Skeletal muscle satellite cell (primary cell): ENCODE results near the gene PPM1E.
"Not testable (repeated sequence)": the region's sequence is repeated elsewhere in the genome, so short reads cannot be mapped to it uniquely, and the experiment has no call there.

ENCODE experiments used
- H3K27me3 ChIP-seq: 2 replicates; pipeline ENCODE4 v1.7.0; 2013; ENCODE audit warnings: low read length; ENCODE audit not compliant: control insufficient read depth, insufficient read depth
- H3K36me3 ChIP-seq: 2 replicates; pipeline ENCODE4 v1.7.0; 2013; ENCODE audit warnings: mild to moderate bottlenecking, control low read depth, low read length; ENCODE audit not compliant: insufficient read depth
- H3K4me1 ChIP-seq: 2 replicates; pipeline ENCODE4 v1.7.0; 2013; ENCODE audit warnings: low read length; ENCODE audit not compliant: control insufficient read depth, insufficient read depth
- H3K4me2 ChIP-seq: 2 replicates; pipeline ENCODE4 v1.7.0; 2013; ENCODE audit warnings: mild to moderate bottlenecking, low read length
- H3K4me3 ChIP-seq: 2 replicates; pipeline ENCODE4 v1.7.0; 2013; ENCODE audit warnings: low read length
- H3K9ac ChIP-seq: 2 replicates; pipeline ENCODE4 v1.7.0; 2013; ENCODE audit warnings: mild to moderate bottlenecking, low read depth, low read length, moderate library complexity
- H3K9me3 ChIP-seq: replicated peaks from 2 replicates; pipeline ENCODE4 v1.7.0; 2013; ENCODE audit warnings: mild to moderate bottlenecking, control low read depth, low read length

The PPM1E gene

GRCh38 chr17:58913971-58914769, 158.5 kb downstream of the PPM1E start:
- Histone ChIP-seq H3K36me3 (no peaks in the 10 kb centered on the region), H3K9me3 (peaks cover 8% of the 10 kb centered on the region), H3K27me3 (no peaks in the 10 kb centered on the region), H3K4me3 (no peak overlapping the region), H3K9ac (no peak overlapping the region), H3K4me2 (no peak overlapping the region), H3K4me1 (no peaks in the 10 kb centered on the region)

- Histone ChIP-seq H3K4me2 (no peak overlapping the region), H3K4me3 (no peak overlapping the region), H3K9ac (no peak overlapping the region), H3K9me3 (peaks cover 1% of the 10 kb centered on the region), H3K4me1 (no peaks in the 10 kb centered on the region), H3K36me3 (no peaks in the 10 kb centered on the region), H3K27me3 (peaks cover 15% of the 10 kb centered on the region)
Measured at GRCh38 chr17:58917228-58917627, 161.6 kb downstream of the PPM1E start.

- no peak overlapping the region for H3K9ac ChIP-seq
- no peaks in the 10 kb centered on the region for H3K9me3 ChIP-seq
- H3K4me1 ChIP-seq, result no peaks in the 10 kb centered on the region
- H3K27me3 ChIP-seq, result peaks cover 15% of the 10 kb centered on the region
- no peak overlapping the region for H3K4me3 ChIP-seq
- H3K36me3 ChIP-seq, result no peaks in the 10 kb centered on the region
- no peak overlapping the region for H3K4me2 ChIP-seq
Measured at GRCh38 chr17:58918072-58918471, 162.4 kb downstream of the PPM1E start.

- Histone ChIP-seq H3K36me3 (no peaks in the 10 kb centered on the region), H3K9ac (no peak overlapping the region)
Measured at GRCh38 chr17:58918884-58919283, 163.2 kb downstream of the PPM1E start.

GRCh38 chr17:58920773-58921172, 165.1 kb downstream of the PPM1E start:
- H3K36me3 ChIP-seq, result no peaks in the 10 kb centered on the region

More at GRCh38 chr17:58918884-58919283, 163.2 kb downstream of the PPM1E start:
- Histone ChIP-seq H3K27me3 (peaks cover 15% of the 10 kb centered on the region), H3K9me3 (no peaks in the 10 kb centered on the region), H3K4me2 (no peak overlapping the region), H3K4me3 (no peak overlapping the region), H3K4me1 (no peaks in the 10 kb centered on the region)

GRCh38 chr17:58932956-58933355, 177.3 kb downstream of the PPM1E start:
- no peak overlapping the region for H3K4me2 ChIP-seq
- H3K4me3 ChIP-seq, result no peak overlapping the region
- H3K4me1 ChIP-seq, result no peaks in the 10 kb centered on the region
- H3K27me3 ChIP-seq, result no peaks in the 10 kb centered on the region
- no peak overlapping the region for H3K9ac ChIP-seq
- H3K9me3 ChIP-seq, result no peaks in the 10 kb centered on the region
- H3K36me3 ChIP-seq, result no peaks in the 10 kb centered on the region

More at GRCh38 chr17:58920773-58921172, 165.1 kb downstream of the PPM1E start:
- peaks cover 15% of the 10 kb centered on the region for H3K27me3 ChIP-seq
- no peaks in the 10 kb centered on the region for H3K9me3 ChIP-seq
- H3K4me3 ChIP-seq, result no peak overlapping the region
- H3K9ac ChIP-seq, result no peak overlapping the region
- no peaks in the 10 kb centered on the region for H3K4me1 ChIP-seq
- H3K4me2 ChIP-seq, result no peak overlapping the region

GRCh38 chr17:58936295-58936694, 180.6 kb downstream of the PPM1E start:
- Histone ChIP-seq H3K4me1 (no peaks in the 10 kb centered on the region), H3K4me3 (no peak overlapping the region), H3K36me3 (no peaks in the 10 kb centered on the region), H3K9me3 (no peaks in the 10 kb centered on the region), H3K4me2 (no peak overlapping the region), H3K27me3 (no peaks in the 10 kb centered on the region), H3K9ac (no peak overlapping the region)

GRCh38 chr17:58944166-58944565, 188.5 kb downstream of the PPM1E start:
- no peaks in the 10 kb centered on the region for H3K9me3 ChIP-seq
- no peaks in the 10 kb centered on the region for H3K36me3 ChIP-seq
- no peaks in the 10 kb centered on the region for H3K27me3 ChIP-seq
- no peak overlapping the region for H3K4me3 ChIP-seq
- H3K4me2 ChIP-seq, result no peak overlapping the region
- H3K9ac ChIP-seq, result no peak overlapping the region
- H3K4me1 ChIP-seq, result no peaks in the 10 kb centered on the region

GRCh38 chr17:58947411-58947810, 191.8 kb downstream of the PPM1E start:
- no peaks in the 10 kb centered on the region for H3K4me1 ChIP-seq
- peaks cover 3% of the 10 kb centered on the region for H3K9me3 ChIP-seq
- H3K4me2 ChIP-seq, result no peak overlapping the region
- no peaks in the 10 kb centered on the region for H3K36me3 ChIP-seq
- H3K27me3 ChIP-seq, result no peaks in the 10 kb centered on the region
- no peak overlapping the region for H3K4me3 ChIP-seq
- no peak overlapping the region for H3K9ac ChIP-seq

GRCh38 chr17:58947824-58948223, 192.2 kb downstream of the PPM1E start:
- Histone ChIP-seq H3K9ac (no peak overlapping the region), H3K27me3 (no peaks in the 10 kb centered on the region), H3K4me2 (no peak overlapping the region), H3K9me3 (peaks cover 3% of the 10 kb centered on the region), H3K36me3 (no peaks in the 10 kb centered on the region), H3K4me1 (no peaks in the 10 kb centered on the region), H3K4me3 (no peak overlapping the region)

GRCh38 chr17:58954358-58954757, 198.7 kb downstream of the PPM1E start:
- H3K4me1 ChIP-seq, result peaks cover 16% of the 10 kb centered on the region
- not testable (repeated sequence) for H3K4me3 ChIP-seq, H3K36me3 ChIP-seq, H3K27me3 ChIP-seq, H3K4me2 ChIP-seq, H3K9me3 ChIP-seq, H3K9ac ChIP-seq
